ENCODE results near the gene LRR1. TPM values are rescaled to one million over a fixed set of nuclear protein-coding genes. Genes with fewer than 3 reads are reported as not detected.

Gene LRR1
- total RNA-seq (2022; extraction: Qiagen RNA extraction) = 48.0 to 53.8 TPM (median 48.3 TPM) in 5 replicates

GRCh38 chr14:49598485-49599300, at the start of gene LRR1:
LRR1 (plus strand) TSS chr14:49598940; CDS start chr14:49599021, 81 bp downstream.

GRCh38 chr14:49585803-49586672, 12.7 kb upstream of the LRR1 start, which contains the start of gene RPS29:
RPS29 (minus strand) TSS chr14:49586380; CDS start chr14:49586346, 34 bp downstream.

GRCh38 chr14:49620182-49621113, 21.7 kb downstream of the LRR1 start, which contains the start of the genes MGAT2 and RPL36AL:
MGAT2 (plus strand) TSS chr14:49620799; CDS start chr14:49621269, 470 bp downstream.
RPL36AL (minus strand) TSS chr14:49620626; CDS start chr14:49619104, 1,522 bp downstream.

GRCh38 chr14:49634547-49635334, 36.0 kb downstream of the LRR1 start, which contains the start of gene DNAAF2:
DNAAF2 (minus strand) TSS chr14:49635244; CDS start chr14:49635149, 95 bp downstream.

Other genes with a start within 250 kb of the LRR1 start
- 4,311 to 5,074 TPM (median 4,519 TPM) in 5 replicates for gene RPS29, start 12.6 kb upstream of the LRR1 start, total RNA-seq (2022; extraction: Qiagen RNA extraction)
- gene RPL36AL, start 21.7 kb downstream of the LRR1 start, total RNA-seq (2022; extraction: Qiagen RNA extraction) = 408 to 497 TPM (median 411 TPM) in 5 replicates
- 46.9 to 55.1 TPM (median 50.1 TPM) in 5 replicates for gene MGAT2, start 21.9 kb downstream of the LRR1 start, total RNA-seq (2022; extraction: Qiagen RNA extraction)
- gene DNAAF2, start 36.3 kb downstream of the LRR1 start, total RNA-seq (2022; extraction: Qiagen RNA extraction) = 11.6 to 12.4 TPM (median 12.2 TPM) in 5 replicates
- gene POLE2, start 89.3 kb downstream of the LRR1 start, total RNA-seq (2022; extraction: Qiagen RNA extraction) = 11.6 to 14.2 TPM (median 12.7 TPM) in 5 replicates
- gene KLHDC1, start 94.2 kb downstream of the LRR1 start, total RNA-seq (2022; extraction: Qiagen RNA extraction) = 0.17 to 0.46 TPM (median 0.36 TPM) in 5 replicates
- gene KLHDC2, start 169.2 kb downstream of the LRR1 start, total RNA-seq (2022; extraction: Qiagen RNA extraction) = 30.3 to 35.3 TPM (median 34.5 TPM) in 5 replicates

Measured in A549 treated with CORT108297 at 1 μM for 4 hours (cell line).